Fibroblast of pulmonary artery (primary cell): ENCODE measurements around the gene PCDHGA1.
"Not testable (repeated sequence)": the region's sequence is repeated elsewhere in the genome, so short reads cannot be mapped to it uniquely, and the experiment has no call there.

Experiments used
- DNase-seq: peaks from one replicate; pipeline ENCODE4 v3.0.0-alpha.2; 2010; ENCODE audit warnings: low read depth
- H3K4me3 ChIP-seq: replicated peaks from 2 replicates; pipeline ENCODE4 v1.5.1; 2011; ENCODE audit warnings: low read depth, mild to moderate bottlenecking, control low read depth, low read length, moderate library complexity
- TF ChIP-seq, protein P1 (sequence below): IDR thresholded peaks from 2 replicates; pipeline ENCODE4 v1.5.1; 2011; ENCODE audit warnings: mild to moderate bottlenecking, control low read depth, low read length, inconsistent platforms; ENCODE audit errors: missing control alignments

PCDHGA1 gene

DNA sequence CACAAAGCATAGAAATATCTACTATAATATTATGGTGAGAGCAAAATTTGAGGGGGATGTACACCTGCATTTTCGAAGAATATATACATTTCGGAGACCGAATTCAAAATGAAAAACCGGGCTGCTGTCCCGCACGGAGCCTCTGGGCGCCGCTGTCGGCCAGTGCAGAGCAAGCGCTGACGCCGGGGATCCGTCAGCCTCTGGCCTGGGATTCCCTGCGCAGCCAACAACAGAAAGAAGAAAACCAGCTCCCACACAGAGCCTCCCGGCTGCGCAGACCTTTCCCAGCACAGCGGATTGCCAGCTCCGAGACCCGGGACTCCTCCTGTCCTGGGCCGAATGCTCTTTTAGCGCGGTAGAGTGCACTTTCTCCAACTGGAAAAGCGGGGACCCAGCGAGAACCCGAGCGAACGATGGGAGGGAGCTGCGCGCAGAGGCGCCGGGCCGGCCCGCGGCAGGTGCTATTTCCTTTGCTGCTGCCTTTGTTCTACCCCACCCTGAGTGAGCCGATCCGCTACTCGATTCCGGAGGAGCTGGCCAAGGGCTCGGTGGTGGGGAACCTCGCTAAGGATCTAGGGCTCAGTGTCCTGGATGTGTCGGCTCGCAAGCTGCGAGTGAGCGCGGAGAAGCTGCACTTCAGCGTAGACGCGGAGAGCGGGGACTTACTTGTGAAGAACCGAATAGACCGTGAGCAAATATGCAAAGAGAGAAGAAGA lies 77.6 kb downstream of the PCDHGA1 start, which contains the start of gene PCDHGB6:
Gene PCDHGB6 (plus strand): TSS at position 232 of the 716 bp plus-strand sequence. CDS start 182 bp downstream, at position 414.
- DNase-seq: peak; percentile 67

DNA sequence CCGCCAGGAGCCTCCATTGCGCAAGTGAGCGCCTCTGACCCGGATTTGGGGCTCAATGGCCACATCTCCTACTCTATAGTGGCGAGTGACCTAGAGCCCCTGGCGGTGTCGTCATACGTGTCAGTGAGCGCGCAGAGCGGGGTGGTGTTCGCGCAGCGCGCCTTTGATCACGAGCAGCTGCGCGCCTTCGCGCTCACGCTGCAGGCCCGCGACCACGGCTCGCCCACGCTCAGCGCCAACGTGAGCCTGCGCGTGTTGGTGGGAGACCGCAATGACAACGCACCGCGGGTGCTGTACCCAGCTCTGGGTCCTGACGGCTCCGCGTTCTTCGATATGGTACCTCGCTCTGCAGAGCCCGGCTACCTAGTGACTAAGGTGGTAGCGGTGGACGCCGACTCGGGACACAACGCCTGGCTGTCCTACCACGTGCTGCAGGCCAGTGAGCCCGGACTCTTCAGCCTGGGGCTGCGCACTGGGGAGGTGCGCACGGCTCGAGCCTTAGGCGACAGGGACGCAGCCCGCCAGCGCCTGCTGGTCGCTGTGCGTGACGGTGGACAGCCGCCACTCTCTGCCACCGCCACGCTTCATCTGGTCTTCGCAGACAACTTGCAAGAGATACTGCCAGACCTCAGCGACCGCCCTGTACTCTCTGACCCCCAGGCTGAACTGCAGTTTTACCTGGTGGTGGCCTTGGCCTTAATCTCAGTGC lies 79.4 kb downstream of the PCDHGA1 start:
- no peak for DNase-seq
- no peak overlapping the region for H3K4me3 ChIP-seq
- TF ChIP-seq, protein P1, sequence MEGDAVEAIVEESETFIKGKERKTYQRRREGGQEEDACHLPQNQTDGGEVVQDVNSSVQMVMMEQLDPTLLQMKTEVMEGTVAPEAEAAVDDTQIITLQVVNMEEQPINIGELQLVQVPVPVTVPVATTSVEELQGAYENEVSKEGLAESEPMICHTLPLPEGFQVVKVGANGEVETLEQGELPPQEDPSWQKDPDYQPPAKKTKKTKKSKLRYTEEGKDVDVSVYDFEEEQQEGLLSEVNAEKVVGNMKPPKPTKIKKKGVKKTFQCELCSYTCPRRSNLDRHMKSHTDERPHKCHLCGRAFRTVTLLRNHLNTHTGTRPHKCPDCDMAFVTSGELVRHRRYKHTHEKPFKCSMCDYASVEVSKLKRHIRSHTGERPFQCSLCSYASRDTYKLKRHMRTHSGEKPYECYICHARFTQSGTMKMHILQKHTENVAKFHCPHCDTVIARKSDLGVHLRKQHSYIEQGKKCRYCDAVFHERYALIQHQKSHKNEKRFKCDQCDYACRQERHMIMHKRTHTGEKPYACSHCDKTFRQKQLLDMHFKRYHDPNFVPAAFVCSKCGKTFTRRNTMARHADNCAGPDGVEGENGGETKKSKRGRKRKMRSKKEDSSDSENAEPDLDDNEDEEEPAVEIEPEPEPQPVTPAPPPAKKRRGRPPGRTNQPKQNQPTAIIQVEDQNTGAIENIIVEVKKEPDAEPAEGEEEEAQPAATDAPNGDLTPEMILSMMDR: no peak

More for the DNA sequence above, 77.6 kb downstream of the PCDHGA1 start, which contains the start of gene PCDHGB6:
- TF ChIP-seq, protein P1: peak; percentile 56
- H3K4me3 ChIP-seq: peak within 1 kb of the TSS; percentile 38

DNA sequence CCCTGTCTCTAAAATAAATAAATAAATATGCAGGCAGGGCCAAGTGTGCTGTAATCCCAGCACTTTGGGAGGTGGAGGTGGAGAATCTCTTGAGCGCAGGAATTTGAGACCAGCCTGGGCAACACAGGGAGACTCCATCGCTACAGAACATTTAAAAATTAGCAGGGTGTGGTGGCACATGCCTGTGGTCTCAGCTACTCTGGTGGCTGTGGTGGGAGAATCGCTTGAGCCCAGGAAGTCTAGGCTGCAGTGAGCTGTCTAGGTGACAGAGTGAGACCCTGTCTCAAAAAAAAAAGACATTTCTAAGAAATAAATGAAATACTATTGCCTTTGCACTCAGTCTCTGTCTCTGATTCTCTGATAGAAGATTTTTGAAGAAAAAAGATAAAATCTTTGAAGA lies 81.3 kb downstream of the PCDHGA1 start:
- DNase-seq: no peak
- TF ChIP-seq, protein P1: no peak
- H3K4me3 ChIP-seq: no peak overlapping the region

DNA sequence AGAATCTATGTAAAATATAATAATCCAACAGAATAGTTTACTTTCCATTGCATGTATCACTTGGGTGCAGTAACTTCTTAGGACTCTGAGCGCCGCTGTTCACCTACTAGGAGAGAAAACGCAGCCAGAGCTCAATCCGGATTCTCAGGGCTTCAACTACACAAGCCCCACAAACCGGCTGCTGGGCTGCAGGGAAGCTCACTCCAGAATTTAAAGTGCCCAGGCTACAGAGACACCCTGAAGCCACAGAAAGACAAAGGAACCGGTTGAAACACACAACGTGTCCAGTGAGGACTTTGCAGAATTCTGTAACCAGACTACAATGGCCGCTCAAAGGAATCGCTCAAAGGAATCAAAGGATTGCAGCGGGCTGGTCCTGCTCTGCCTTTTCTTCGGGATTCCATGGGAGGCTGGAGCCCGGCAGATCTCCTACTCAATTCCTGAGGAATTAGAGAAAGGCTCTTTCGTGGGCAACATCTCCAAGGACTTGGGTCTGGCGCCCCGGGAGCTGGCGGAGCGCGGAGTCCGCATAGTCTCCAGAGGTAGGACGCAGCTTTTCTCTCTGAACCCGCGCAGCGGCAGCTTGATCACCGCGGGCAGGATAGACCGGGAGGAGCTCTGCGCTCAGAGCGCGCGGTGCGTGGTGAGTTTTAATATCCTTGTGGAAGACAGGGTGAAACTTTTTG lies 82.7 kb downstream of the PCDHGA1 start, which contains the start of gene PCDHGA10:
Gene PCDHGA10 (plus strand): TSS at position 134 of the 686 bp plus-strand sequence. CDS start 189 bp downstream, at position 323.
- peak; percentile 84 for DNase-seq
- peak within 1 kb of the TSS; percentile 58 for H3K4me3 ChIP-seq
- TF ChIP-seq, protein P1: peak; percentile 75

DNA sequence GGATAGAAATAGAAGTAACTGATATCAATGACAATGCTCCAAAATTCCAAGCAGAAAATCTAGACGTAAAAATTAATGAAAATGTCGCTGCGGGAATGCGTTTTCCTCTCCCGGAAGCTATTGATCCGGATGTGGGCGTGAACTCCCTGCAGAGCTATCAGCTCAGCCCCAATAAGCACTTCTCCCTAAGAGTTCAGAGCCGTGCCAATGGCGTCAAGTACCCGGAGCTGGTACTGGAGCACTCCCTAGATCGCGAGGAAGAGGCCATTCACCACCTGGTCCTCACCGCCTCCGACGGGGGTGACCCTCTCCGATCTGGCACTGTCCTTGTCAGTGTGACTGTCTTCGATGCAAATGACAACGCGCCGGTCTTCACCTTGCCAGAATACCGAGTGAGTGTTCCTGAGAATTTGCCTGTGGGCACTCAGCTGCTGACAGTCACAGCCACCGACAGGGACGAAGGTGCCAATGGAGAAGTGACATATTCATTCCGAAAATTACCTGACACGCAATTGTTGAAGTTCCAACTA lies 83.3 kb downstream of the PCDHGA1 start:
- peak overlapping the region; percentile 58 for H3K4me3 ChIP-seq
- no peak for DNase-seq
- TF ChIP-seq, protein P1: no peak

DNA sequence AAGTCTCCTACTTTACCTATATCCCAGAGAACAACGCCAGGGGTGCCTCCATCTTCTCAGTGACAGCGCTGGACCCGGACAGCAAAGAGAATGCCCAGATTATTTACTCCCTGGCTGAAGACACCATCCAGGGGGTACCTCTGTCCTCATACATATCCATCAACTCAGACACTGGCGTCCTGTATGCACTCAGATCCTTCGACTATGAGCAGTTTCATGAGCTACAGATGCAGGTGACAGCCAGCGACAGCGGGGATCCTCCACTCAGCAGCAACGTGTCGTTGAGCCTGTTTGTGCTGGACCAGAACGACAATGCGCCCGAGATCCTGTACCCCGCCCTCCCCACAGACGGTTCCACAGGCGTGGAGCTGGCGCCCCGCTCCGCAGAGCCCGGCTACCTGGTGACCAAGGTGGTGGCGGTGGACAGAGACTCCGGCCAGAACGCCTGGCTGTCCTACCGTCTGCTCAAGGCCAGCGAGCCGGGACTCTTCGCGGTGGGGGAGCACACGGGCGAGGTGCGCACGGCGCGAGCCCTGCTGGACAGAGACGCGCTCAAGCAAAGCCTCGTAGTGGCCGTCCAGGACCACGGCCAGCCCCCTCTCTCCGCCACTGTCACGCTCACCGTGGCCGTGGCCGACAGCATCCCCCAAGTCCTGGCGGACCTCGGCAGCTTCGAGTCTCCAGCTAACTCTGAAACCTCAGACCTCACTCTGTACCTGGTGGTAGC lies 84.4 kb downstream of the PCDHGA1 start:
- not testable (repeated sequence) for DNase-seq, H3K4me3 ChIP-seq

DNA sequence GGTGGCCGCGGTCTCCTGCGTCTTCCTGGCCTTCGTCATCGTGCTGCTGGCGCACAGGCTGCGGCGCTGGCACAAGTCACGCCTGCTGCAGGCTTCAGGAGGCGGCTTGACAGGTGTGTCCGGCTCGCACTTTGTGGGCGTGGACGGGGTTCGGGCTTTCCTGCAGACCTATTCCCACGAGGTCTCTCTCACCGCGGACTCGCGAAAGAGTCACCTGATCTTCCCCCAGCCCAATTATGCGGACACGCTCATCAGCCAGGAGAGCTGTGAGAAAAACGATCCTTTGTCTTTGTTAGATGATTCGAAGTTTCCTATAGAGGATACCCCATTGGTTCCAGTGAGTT lies 84.9 kb downstream of the PCDHGA1 start:
- H3K4me3 ChIP-seq, DNase-seq: not testable (repeated sequence)
